Measurements from ENCODE around the gene MEOX2.

- TF ChIP-seq EZH2phosphoT487 (IDR thresholded peaks at IDR 0.05; ENCODE audit: insufficient read depth, low read depth) (no peak), EZH2 (IDR thresholded peaks at IDR 0.05; ENCODE audit: insufficient read depth, poor library complexity, severe bottlenecking) (no peak)
Measured at GRCh38 chr7:15603124-15603523, 83.4 kb downstream of the MEOX2 start.
